Lung (tissue), 12 donors: ENCODE results near the gene GALNT2. TPM values are rescaled to one million over a fixed set of nuclear protein-coding genes. Genes with fewer than 3 reads are reported as not detected.

Source experiments
- ATAC-seq: fragments of 200-7000 bp; cut with Tn5 transposase; one replicate; pipeline ENCODE4 v1.9.1; 2020; ENCODE audit warnings: moderate number of reproducible peaks; ENCODE audit not compliant: insufficient read depth, low FRiP score
- DNase-seq, 3 donors: peaks; one replicate each; pipeline ENCODE4 v3.0.0-alpha.2; 2013 to 2017
- H3K27ac ChIP-seq, 2 donors: one replicate each; pipeline ENCODE4 v1.5.1; 2013; ENCODE audit warnings: mild to moderate bottlenecking in 2 of 2, moderate library complexity in 2 of 2, control low read depth in 1 of 2, inconsistent platforms in 1 of 2, low read depth in 1 of 2, low read length in 1 of 2
- H3K27me3 ChIP-seq, 3 donors: one replicate each; pipeline ENCODE4 v1.5.1; 2013; ENCODE audit warnings: low read length in 2 of 3; ENCODE audit not compliant: control insufficient read depth in 3 of 3, insufficient read depth in 3 of 3
- H3K36me3 ChIP-seq, 4 donors: one replicate each; pipeline ENCODE4 v1.5.1; 2013; ENCODE audit warnings: low read length in 4 of 4, mild to moderate bottlenecking in 1 of 4, moderate library complexity in 1 of 4; ENCODE audit not compliant: control insufficient read depth in 4 of 4, insufficient read depth in 4 of 4
- H3K4me1 ChIP-seq, 5 donors: one replicate each; pipeline ENCODE4 v1.5.1; 2013; ENCODE audit warnings: low read length in 5 of 5, mild to moderate bottlenecking in 2 of 5, moderate library complexity in 1 of 5; ENCODE audit not compliant: control insufficient read depth in 5 of 5, insufficient read depth in 5 of 5
- H3K4me3 ChIP-seq: one replicate; pipeline ENCODE4 v1.5.1; 2013; ENCODE audit warnings: mild to moderate bottlenecking, control low read depth, moderate library complexity
- H3K9ac ChIP-seq, 2 donors: one replicate each; pipeline ENCODE4 v1.5.1; 2013; ENCODE audit warnings: low read length in 2 of 2, control low read depth in 1 of 2; ENCODE audit not compliant: insufficient read depth in 1 of 2
- H3K9me3 ChIP-seq, 4 donors: one replicate each; pipeline ENCODE4 v1.5.1; 2013; ENCODE audit warnings: low read length in 3 of 4, mild to moderate bottlenecking in 1 of 4, moderate library complexity in 1 of 4; ENCODE audit not compliant: control insufficient read depth in 4 of 4, insufficient read depth in 3 of 4
- CTCF ChIP-seq: IDR thresholded peaks from 2 replicates; pipeline ENCODE4 v1.5.1; 2012; ENCODE audit warnings: mild to moderate bottlenecking; ENCODE audit errors: control extremely low read depth, extremely low read depth
- WGBS, 2 donors: extraction: QIAGEN DNeasy Blood & Tissue Kit; methylation state at CpG; one replicate each; pipeline ENCODE4 v1.1.7; 2013; 5-methylcytosine and 5-hydroxymethylcytosine counted together
- polyA plus RNA-seq, 2 donors: library from polyadenylated mRNA; stranded (reverse); fragments of 200-250 nt; gene quantifications; one replicate each; pipeline ENCODE4 v1.2.1, GENCODE V29; 2013
- total RNA-seq, 2 donors: library from RNA; depleted of rRNA in 1 of 2; stranded (reverse); fragments of >200 nt in 1 of 2; gene quantifications; one replicate each; pipeline ENCODE4 v1.2.1, GENCODE V29; 2014 to 2021
- donor health status: control.
- donor health status: control.
- donor health status: Bipolar disorder and iron deficiency.
- donor health status: healthy.
- donor health status: DM: yes; HTN: yes; CAD: no.

Gene GALNT2
- total and polyA plus RNA-seq, 4 donors, result 23.1 to 101 (median 58.9) TPM

- Histone ChIP-seq H3K27me3 (no peaks in the 10 kb centered on the region), H3K27ac (no peak overlapping the region), H3K4me1 (peaks cover 0 to 2% (median 0%) of the 10 kb centered on the region in 5 donors), H3K9ac (no peak overlapping the region), H3K36me3 (peaks cover 0 to 3% (median 0%) of the 10 kb centered on the region in 4 donors), H3K4me3 (no peak overlapping the region), H3K9me3 (no peaks in the 10 kb centered on the region)
- DNase-seq, result no peak
- ATAC-seq, result no peak
- TF ChIP-seq CTCF, result no peak
- WGBS, 2 donors, result 99% methylated on average over 4 of the region's 4 CpGs
Observed at GRCh38 chr1:230097370-230097769, 30.3 kb downstream of the GALNT2 start.

- no peak for TF ChIP-seq CTCF
- Histone ChIP-seq H3K9ac (no peak overlapping the region), H3K27me3 (no peaks in the 10 kb centered on the region), H3K9me3 (no peaks in the 10 kb centered on the region), H3K27ac (no peak overlapping the region), H3K36me3 (peaks cover 0 to 3% (median 0%) of the 10 kb centered on the region in 4 donors), H3K4me3 (no peak overlapping the region), H3K4me1 (peaks cover 0 to 4% (median 2%) of the 10 kb centered on the region in 5 donors)
- no peak for DNase-seq
- no peak for ATAC-seq
- WGBS, 2 donors, result 97 to 100% methylated on average over 8 of the region's 8 CpGs
Observed at GRCh38 chr1:230098723-230099122, 31.7 kb downstream of the GALNT2 start.

- Histone ChIP-seq H3K9ac (no peak overlapping the region), H3K27me3 (no peaks in the 10 kb centered on the region), H3K27ac (no peak overlapping the region), H3K4me3 (no peak overlapping the region), H3K36me3 (peaks cover 0 to 3% (median 0%) of the 10 kb centered on the region in 4 donors), H3K9me3 (no peaks in the 10 kb centered on the region), H3K4me1 (peaks cover 2 to 10% (median 5%) of the 10 kb centered on the region in 5 donors)
- TF ChIP-seq CTCF, result no peak
- DNase-seq (no peak), ATAC-seq (no peak)
- WGBS, 2 donors, result 99 to 100% methylated on average over 1 of the region's 1 CpG
Observed at GRCh38 chr1:230099465-230099864, 32.4 kb downstream of the GALNT2 start.

GRCh38 chr1:230100932-230101331, 33.9 kb downstream of the GALNT2 start:
- TF ChIP-seq CTCF, result no peak
- H3K4me3 ChIP-seq, result no peak overlapping the region
- no peak overlapping the region for H3K27ac ChIP-seq
- peaks cover 6 to 19% (median 15%) of the 10 kb centered on the region in 5 donors for H3K4me1 ChIP-seq
- H3K9me3 ChIP-seq, result no peaks in the 10 kb centered on the region
- no peak overlapping the region for H3K9ac ChIP-seq
- whole genome bisulfite sequencing, 2 donors, result 91 to 95% methylated on average over 3 of the region's 3 CpGs
- H3K36me3 ChIP-seq, result no peaks in the 10 kb centered on the region
- ATAC-seq (no peak), DNase-seq (no peak)
- H3K27me3 ChIP-seq, result no peaks in the 10 kb centered on the region
